ENCODE data around the gene MAST1. TPM values are rescaled to one million over a fixed set of nuclear protein-coding genes. Genes with fewer than 3 reads are reported as not detected.
A peak's percentile ranks its signal among the peaks of the same experiment; 100 is the strongest.

MAST1 gene
- total RNA-seq, 1 donor from 2014 or later = 17.7 TPM

DNA sequence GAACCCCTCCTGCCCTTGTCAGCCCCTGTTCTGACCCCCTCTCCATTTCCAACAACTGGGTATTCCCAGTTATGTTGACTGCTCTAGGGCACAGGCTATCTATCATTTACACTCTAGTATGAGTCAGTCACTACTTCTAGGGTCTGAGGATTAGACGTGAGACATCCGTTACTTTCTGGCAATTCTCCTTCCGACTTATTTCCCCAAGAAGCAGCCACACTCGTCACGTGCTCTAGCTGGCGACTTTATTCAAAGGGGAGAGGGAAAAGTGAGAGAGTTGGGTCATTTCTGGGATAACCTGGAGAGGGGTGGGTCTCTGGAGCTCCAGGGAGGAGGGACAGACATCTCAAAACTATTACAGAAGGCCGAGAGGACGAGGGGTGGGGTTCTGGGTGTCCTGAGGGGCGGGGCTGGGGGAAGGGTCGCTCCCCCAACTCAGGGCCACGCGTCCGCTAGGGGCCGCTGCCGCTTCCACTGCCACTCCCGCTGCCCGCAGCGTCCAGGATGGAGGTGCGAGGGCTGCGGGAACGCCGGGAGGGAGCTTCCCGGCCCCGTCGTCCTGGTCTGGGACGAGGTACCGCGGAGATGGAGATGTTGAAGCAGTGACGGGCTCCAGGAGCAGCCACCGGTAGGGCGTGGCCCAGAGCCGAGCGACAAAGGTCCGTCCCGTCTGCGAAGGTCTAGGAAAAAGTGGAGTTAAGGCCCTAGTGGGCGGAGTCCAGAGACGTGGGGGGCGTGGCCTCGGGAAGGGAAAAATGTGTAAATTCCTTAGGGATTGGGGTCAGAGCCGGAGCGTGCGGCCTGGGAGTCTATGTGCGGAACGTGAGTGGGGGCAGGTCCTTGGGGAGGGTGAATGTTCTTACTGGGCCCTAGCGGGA is 12.8 kb upstream of the MAST1 start:
- Mint-ChIP-seq H3K27me3 (ENCODE audit: low read depth) (peaks cover 43% of the 10 kb centered on the region), H3K4me1 (peaks cover 4% of the 10 kb centered on the region)

GRCh38 chr19:12828494-12828893 is 9.8 kb upstream of the MAST1 start:
- Mint-ChIP-seq H3K4me1 (peaks cover 13% of the 10 kb centered on the region), H3K36me3 (ENCODE audit: low read depth) (no peaks in the 10 kb centered on the region), H3K27ac (ENCODE audit: unreplicated experiment) (no peak overlapping the region), H3K27me3 (ENCODE audit: low read depth) (peaks cover 73% of the 10 kb centered on the region), H3K4me3 (no peak overlapping the region), H3K9me3 (no peaks in the 10 kb centered on the region)
- TF ChIP-seq, protein P1, sequence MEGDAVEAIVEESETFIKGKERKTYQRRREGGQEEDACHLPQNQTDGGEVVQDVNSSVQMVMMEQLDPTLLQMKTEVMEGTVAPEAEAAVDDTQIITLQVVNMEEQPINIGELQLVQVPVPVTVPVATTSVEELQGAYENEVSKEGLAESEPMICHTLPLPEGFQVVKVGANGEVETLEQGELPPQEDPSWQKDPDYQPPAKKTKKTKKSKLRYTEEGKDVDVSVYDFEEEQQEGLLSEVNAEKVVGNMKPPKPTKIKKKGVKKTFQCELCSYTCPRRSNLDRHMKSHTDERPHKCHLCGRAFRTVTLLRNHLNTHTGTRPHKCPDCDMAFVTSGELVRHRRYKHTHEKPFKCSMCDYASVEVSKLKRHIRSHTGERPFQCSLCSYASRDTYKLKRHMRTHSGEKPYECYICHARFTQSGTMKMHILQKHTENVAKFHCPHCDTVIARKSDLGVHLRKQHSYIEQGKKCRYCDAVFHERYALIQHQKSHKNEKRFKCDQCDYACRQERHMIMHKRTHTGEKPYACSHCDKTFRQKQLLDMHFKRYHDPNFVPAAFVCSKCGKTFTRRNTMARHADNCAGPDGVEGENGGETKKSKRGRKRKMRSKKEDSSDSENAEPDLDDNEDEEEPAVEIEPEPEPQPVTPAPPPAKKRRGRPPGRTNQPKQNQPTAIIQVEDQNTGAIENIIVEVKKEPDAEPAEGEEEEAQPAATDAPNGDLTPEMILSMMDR (conservative IDR thresholded peaks at IDR 0.05) = no peak
- no peak for DNase-seq (ENCODE audit: low read depth, low spot score)

More for the DNA sequence above, 12.8 kb upstream of the MAST1 start:
- no peak overlapping the region for H3K4me3 Mint-ChIP-seq
- no peak overlapping the region for H3K27ac Mint-ChIP-seq (ENCODE audit: unreplicated experiment)
- H3K36me3 Mint-ChIP-seq (ENCODE audit: low read depth) = no peaks in the 10 kb centered on the region
- TF ChIP-seq, protein P1 (conservative IDR thresholded peaks at IDR 0.05) = peak; percentile 68
- peak; percentile 68 for DNase-seq (ENCODE audit: low read depth, low spot score)
- H3K9me3 Mint-ChIP-seq = peaks cover 3% of the 10 kb centered on the region

DNA sequence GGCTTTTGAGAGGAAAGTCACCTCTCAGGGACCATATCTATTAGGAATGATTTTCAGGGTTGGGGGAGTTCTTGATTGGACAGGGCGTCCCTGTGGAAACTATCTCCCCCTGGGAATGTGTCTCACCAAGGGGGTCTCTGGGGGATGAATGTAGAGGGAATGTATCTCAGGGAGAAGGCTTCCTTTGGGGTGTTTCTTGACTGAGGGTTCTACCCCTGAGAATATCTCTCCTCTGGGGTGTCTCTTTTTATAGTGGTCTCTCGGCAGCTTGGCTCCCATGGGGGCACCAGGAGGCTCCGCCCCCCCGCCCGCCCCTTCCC is 4.9 kb upstream of the MAST1 start:
- peaks cover 23% of the 10 kb centered on the region for H3K4me1 Mint-ChIP-seq
- TF ChIP-seq, protein P1 (conservative IDR thresholded peaks at IDR 0.05) = no peak
- no peaks in the 10 kb centered on the region for H3K36me3 Mint-ChIP-seq (ENCODE audit: low read depth)
- H3K27ac Mint-ChIP-seq (ENCODE audit: unreplicated experiment) = no peak overlapping the region
- no peak for DNase-seq (ENCODE audit: low read depth, low spot score)
- H3K9me3 Mint-ChIP-seq = no peaks in the 10 kb centered on the region
- H3K4me3 Mint-ChIP-seq = peak overlapping the region; percentile 76
- peaks cover 91% of the 10 kb centered on the region for H3K27me3 Mint-ChIP-seq (ENCODE audit: low read depth)

DNA sequence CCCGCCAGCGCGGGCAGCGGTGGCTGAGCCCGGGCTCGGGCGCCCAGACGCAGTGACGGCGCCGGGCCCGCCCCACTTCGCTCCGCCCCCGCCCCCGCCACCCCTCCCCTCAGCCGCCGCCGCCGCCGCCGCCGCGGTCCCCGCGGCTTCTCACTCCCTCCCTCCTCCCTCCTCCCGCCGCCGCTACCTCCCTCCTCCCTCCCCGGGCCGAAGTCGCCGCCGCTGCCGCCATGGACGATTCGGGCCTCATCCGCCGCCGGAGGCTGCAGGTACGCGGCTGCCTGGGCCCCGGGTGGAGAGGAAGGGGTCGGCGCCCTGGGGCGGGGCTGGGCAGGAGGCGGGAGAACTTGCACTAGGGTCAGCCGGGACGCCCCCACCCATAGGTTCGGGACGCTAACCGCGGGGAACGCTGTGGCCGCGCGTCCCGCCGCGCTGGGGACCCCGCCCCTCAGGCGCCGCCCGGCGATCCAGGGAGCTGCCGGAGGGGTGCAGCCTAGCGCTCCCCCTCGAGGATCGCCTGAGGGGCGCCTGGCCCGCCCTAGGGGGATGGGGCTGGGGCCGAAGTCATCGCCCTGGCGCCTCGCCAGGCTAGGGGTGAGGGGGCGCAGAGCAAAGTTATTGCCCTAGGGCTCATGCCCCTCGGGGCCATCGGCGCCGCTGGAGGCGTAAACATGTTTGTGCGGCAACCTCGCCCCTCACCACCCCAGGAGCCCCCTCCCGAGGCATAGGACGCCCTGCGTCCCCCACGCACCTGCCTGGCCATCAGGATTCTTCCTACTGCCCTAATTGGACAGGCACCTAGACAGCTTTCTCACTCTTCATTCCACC is 4.4 kb upstream of the MAST1 start:
- TF ChIP-seq, protein P1 (conservative IDR thresholded peaks at IDR 0.05) = no peak
- no peak overlapping the region for H3K27ac Mint-ChIP-seq (ENCODE audit: unreplicated experiment)
- peak overlapping the region; percentile 51 for H3K4me3 Mint-ChIP-seq
- peaks cover 24% of the 10 kb centered on the region for H3K4me1 Mint-ChIP-seq
- DNase-seq (ENCODE audit: low read depth, low spot score) = peak; percentile 43
- no peaks in the 10 kb centered on the region for H3K36me3 Mint-ChIP-seq (ENCODE audit: low read depth)
- no peaks in the 10 kb centered on the region for H3K9me3 Mint-ChIP-seq
- H3K27me3 Mint-ChIP-seq (ENCODE audit: low read depth) = peaks cover 89% of the 10 kb centered on the region

DNA sequence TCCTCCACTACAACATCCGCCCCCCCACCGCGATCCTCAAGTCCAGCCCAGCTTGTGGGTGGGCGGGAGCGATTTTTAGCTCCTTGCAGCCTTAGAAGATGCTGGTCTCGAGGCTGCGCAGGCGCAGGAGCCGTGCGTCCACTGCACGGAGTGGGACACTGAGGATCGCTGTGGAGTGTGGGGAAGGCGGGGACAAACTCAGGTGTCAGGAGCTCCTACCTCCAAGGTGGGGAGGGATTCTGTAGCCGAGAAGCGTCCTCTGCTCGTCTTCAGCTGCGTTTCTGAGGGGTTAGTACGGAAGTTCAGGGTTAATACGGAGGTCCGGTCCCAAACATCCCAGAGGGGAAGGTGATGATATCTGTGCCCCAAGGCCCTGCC is 3.8 kb upstream of the MAST1 start, which contains the start of gene RTBDN:
TSS of gene RTBDN (minus strand) at position 14 of the 378 bp plus-strand sequence. CDS start 4,600 bp downstream, outside the sequence.
- Mint-ChIP-seq H3K9me3 (no peaks in the 10 kb centered on the region), H3K36me3 (ENCODE audit: low read depth) (no peaks in the 10 kb centered on the region), H3K4me3 (peak within 1 kb of the TSS; percentile 76), H3K27me3 (ENCODE audit: low read depth) (peaks cover 89% of the 10 kb centered on the region), H3K4me1 (peaks cover 30% of the 10 kb centered on the region), H3K27ac (ENCODE audit: unreplicated experiment) (no peak within 1 kb of the TSS)
- TF ChIP-seq, protein P1 (conservative IDR thresholded peaks at IDR 0.05) = no peak
- DNase-seq (ENCODE audit: low read depth, low spot score) = no peak
